ENCODE results near the gene NIT2.
A peak's percentile ranks its signal among the peaks of the same experiment; 100 is the strongest.

Gene NIT2

DNA sequence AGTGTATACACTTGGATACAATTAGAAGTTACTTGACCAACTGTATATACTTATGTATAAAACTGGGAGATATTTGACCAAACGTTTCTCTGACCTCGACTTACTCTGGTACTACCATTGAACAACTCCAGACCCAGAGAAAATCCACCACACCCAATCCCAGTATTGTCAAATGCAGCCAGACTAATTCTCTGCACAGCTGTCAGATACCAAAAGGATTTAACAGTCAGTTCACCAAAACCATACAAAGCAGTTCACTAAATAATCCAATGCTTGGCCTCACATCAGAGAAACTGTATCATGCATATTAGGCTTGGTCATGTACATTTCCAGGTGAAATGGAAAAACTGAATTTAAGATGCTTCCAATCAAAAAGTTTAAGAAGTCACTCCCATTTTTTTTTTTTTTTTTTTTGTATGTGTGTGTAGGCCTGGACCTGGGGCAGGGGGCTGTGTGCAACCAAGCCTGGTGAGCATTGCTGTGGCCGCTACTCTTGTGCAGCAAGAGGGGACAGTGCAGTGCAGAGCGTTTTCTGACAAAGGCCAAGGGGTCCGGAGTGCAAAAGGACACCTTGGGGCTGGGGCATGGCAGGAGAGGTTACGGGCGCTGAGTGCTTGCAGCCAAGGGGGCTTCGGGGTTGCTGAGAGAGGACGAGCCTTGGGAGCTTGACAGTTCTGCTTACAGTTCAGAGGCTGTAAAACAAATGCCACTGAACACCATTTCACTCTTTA lies 64.9 kb downstream of the NIT2 start:
- no peak for DNase-seq

DNA sequence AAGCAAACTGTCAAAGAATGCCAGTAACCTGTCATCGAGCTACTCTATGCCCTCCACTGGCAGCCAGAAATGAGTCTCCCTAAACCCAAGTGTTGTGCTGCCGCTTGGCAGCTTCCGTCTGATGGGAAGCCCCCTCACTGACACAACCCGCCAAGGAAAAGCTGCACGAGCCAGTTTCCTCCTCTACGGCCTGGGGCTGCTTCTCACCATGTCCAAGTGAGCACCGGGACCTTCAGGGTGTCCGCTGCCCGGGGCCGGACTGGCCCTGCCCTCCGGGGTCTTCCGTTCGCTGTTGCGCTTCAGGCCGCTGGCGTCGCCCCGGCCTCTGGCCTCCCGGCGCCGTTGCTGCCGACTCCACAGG lies 65.8 kb downstream of the NIT2 start:
- DNase-seq = peak; percentile 8 to 65 (median 18)

DNA sequence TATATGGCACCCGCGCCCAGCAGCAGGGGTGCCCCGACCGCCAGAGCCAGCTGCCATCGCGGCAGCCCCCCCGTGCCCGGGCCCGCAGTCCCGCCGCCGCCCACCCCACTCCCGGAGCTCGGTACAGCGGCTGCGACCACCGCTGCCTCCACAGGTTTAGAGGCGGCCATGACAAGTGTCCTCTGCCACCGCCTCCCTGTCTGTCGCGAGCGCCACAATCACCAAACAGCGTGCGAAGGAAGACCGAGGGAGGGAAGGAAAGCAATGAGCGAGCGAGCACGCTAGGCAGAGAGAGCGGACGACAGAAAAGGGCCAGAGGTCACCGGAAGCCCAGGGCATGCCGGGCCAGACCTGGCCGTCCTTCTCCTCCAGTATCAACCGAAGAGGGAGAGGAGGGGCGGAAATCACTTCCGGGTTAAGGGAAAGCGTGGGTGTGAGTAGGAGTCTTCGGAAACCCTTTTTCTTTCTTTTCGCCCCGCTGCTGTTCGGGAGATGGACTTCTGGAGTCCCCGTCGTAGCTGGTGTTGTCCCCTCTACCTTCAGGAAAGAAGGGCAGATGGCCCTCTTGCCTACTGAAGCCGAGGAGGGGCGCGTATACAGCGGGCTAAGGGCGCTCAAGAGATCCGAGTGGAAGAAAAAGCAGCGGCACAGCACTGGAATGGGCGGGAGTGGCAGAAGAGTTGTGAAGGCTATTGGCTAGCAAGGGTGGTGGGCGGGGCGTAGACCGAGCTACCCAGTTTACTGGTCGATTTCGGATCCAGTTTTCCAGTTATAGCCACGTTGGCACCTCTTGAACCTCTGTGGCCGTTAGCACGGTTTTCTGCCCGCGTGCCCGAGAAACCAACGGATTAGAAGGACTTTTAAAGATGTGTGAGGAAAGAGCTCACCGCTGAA lies 66.5 kb downstream of the NIT2 start, which contains the start of the genes LNP1 and TOMM70:
Gene LNP1 (plus strand): TSS at position 760 of the 894 bp plus-strand sequence. CDS start 28,191 bp downstream, outside the sequence.
Gene TOMM70 (minus strand): TSS at position 310 of the 894 bp plus-strand sequence. CDS start 140 bp downstream, at position 170.
- DNase-seq = peak; percentile 87 to 96 (median 91)

DNA sequence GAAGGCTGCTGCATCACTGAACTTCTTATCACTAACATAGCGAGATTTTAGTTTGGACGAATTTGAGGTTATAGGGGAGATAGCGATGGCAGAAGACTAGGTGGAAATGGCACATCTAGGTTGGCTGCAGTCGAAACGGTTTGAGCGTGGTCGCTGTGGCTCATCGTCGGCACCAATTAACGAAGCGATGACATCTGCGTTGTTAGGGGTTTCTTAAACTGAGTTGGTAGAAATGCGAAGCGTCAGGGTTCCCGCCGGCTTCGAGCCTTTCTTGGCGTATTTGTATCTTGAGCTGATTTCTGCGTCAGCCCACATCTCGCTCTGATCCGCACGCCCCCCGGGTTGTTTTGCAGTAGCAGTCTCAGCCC lies 67.1 kb downstream of the NIT2 start:
- DNase-seq = peak in 4 of 5 donors; percentile 15 to 46 (median 31)

DNA sequence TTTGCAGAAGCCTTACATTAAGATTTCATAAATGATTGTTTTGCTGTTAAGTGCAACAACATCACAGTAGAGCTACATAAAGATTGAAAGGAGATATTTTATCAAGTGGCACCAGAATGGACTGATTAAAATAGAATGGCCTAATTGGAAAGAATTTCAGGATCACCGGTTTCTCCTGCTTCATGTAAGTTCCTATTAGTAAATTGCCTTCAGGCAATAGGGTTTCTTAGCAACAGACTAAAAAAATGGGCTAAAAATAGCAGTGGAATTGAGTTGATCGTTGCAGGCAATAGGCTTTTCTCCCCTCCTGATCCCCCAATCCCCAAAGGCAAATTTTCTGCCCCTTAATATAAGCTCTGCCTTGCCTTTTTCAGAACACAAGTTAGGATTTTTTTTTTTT lies 67.7 kb downstream of the NIT2 start:
- no peak for DNase-seq

DNA sequence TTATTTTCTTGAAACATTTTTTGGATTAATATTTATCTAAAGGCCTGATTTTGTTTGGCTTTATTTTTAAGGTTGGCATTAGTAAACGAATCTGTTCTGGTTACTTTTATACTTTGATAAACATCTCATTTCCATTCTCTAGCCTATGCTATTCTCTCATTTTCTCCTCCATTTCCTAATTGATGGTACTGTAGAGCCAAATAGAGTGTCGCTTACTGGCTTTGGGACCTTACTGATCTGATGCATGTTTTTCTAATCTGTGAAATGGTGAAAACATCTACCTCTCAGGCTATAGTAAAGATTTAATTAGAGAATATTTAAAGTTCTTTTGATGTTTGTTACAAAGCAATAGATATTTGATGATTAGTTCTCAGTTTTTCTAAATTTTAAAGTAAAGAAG lies 68.3 kb downstream of the NIT2 start:
- DNase-seq = no peak

DNA sequence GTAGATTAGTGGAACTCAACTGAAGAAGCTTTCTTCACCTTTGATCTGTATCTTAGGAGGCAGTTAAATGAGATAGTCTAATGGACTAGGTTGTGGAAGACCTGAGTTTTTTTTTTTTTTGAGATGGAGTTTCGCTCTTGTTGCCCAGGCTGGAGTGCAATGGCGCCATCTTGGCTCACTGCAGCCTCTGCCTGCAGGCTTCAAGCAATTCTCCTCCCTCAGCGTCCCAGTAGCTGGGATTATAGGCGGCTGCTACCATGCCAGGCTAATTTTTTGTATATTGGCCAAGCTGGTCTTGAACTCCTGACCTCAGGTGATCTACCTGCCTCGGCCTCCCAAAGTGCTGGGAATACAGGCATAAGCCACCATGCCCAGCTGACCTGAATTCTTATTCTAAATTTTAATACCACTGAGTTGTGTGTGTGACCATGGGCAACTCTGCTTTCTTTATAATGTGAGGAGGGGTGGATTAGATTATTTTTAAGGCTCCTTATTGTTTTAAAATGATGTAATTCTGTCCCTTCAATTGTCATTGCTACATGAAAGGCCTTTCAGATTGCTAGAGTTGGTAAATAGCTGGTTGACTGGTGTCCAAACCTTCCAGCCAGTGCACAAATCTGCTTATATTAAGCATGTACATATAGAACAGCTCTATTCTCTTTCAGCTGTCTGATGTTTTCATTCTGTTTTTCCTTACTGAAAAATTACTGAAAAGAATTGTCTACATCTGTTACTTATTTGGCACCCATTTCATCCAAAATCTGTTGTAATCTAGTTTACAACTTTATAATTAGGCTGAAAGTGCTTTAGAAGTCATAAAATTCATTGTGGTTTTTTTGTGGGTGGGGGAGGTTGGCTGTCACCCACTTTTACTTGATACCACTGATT lies 69.0 kb downstream of the NIT2 start:
- DNase-seq = no peak

DNA sequence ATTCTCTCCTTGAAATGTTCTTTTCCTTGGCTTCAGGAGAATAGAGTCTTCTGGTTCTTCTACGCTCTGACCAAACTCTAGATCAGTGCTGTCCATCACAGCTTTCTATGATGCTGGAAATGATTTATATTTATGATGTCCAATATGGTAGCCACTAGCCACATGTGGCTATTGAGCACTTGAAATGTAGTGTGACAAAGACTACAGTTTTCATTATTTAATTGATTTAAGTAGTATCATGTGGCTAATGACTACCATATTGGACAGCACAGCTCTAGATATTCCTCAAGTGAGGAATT lies 69.6 kb downstream of the NIT2 start:
- no peak for DNase-seq

DNA sequence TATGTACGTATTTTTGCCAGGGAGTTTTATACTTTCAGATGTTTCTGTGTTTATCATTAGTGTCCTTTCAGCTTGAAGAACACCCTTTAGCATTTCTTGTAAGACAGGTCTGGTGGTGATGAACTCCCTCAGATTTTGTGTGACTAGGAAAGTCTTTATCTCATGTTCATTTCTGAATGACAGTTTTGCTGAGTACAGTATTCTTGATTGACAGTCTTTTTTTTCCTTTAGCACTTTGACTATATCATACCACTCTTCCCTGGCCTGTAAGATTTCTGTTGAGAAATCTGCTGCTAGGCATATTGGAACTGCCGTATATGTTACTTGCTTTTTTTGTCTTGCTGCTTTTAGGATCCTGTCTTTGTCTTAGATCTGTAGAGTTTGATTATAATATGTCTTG lies 72.6 kb downstream of the NIT2 start:
- no peak for DNase-seq

DNA sequence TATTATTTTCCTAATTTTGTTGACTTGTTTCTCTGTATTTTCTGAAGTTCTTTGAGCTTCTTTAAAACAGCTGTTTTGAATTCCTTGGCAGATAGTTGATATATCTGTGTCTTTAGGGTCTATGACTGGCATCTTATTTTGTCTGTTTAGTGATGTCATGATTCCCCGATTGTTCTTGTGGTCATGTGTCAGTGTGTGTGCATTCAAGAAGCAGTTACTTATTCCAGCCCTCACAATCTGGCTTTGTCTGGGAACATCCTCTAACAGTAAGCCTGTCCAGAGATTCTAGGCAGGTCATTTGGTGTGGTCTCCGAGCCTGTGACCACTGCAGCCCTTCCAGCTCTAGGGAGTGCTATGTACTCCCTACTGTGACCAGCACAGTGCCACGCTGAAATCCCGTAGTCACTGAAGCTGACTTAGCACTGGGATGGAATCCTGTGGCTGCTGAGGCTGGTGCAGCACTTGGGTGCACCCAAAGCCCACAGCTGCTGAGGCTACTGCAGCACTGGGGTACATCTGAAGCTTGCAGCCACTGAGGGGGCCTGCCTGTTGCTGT lies 73.5 kb downstream of the NIT2 start:
- no peak for DNase-seq
